Measurements from ENCODE around the gene NIN.

NIN gene

GRCh38 chr14:50763382-50764007, 67.5 kb downstream of the NIN start:
- Histone ChIP-seq H3K9me3 (ENCODE audit: control insufficient read depth, insufficient read depth, low read length) (no peaks in the 10 kb centered on the region), H3K36me3 (ENCODE audit: control insufficient read depth, insufficient read depth, low read length) (peaks cover 3% of the 10 kb centered on the region), H3K4me3 (ENCODE audit: low read depth, low read length) (no peak overlapping the region), H3K27me3 (ENCODE audit: control insufficient read depth, insufficient read depth, low read length) (no peaks in the 10 kb centered on the region), H3K4me1 (ENCODE audit: control insufficient read depth, insufficient read depth, low read length) (no peaks in the 10 kb centered on the region), H3K9ac (ENCODE audit: low read depth, low read length) (no peak overlapping the region)

DNA sequence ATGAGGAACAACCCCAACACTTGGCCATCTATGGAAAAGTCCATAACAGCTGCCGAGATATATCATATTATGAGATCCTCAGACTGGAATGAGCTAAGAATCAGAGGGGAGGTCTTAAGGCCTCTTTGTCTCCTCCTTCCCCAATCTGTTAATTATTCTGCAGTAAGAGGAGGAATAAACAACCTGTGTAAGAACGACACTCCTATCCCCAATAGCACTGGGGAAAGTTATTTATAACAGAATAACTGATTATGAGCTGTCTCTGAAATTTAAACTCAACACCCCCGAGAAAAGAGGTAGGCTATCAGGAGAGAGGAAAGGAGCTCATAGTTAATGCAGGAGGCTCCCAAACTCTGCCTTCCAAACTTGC, 68.0 kb downstream of the NIN start:
- H3K27me3 ChIP-seq (ENCODE audit: control insufficient read depth, insufficient read depth, low read length) = no peaks in the 10 kb centered on the region
- H3K4me3 ChIP-seq (ENCODE audit: low read depth, low read length) = no peak overlapping the region
- H3K36me3 ChIP-seq (ENCODE audit: control insufficient read depth, insufficient read depth, low read length) = peaks cover 3% of the 10 kb centered on the region
- no peaks in the 10 kb centered on the region for H3K9me3 ChIP-seq (ENCODE audit: control insufficient read depth, insufficient read depth, low read length)
- no peak overlapping the region for H3K9ac ChIP-seq (ENCODE audit: low read depth, low read length)
- H3K4me1 ChIP-seq (ENCODE audit: control insufficient read depth, insufficient read depth, low read length) = no peaks in the 10 kb centered on the region

DNA sequence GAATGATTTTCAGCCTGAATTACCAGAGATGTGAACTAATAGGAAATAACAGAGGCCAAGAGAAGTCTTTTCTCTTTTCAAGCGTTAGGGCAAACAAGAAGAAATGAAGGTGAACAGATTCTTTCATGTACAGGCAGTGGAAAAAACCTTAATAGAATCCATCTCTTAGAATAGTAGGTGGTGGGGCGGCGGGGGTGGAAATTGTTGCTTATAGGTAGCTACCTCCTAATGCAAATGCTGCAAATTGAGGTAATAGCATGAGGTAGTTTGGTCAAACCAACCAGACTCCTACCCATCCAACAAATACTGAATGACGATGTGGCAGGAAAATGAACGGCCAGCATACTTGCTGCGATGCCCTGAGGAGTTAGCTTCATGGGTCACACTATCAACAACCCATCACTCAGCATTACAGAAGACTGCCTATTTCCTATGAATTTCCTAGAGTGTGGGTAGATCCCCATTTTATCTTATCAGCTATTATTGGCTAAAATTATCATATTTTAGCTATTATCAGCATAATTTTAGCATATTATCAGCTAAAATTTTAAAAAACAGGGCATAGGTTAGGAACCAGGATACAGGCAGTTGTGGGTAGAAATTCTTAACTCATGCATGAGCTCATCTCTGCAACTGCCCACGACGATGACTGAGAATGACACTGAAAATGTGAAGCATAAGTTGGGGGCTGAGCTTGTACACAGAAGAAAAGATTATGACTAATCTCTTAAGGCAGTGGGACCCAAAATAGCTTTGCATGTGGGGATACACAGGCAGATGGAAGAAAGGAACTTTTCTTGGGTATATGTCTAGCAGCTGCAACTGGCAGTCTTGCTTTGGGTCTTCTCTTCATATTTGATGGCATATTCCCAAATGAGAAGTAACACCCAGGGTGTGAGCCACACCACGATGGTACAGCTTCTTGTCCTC, 68.7 kb downstream of the NIN start:
- no peaks in the 10 kb centered on the region for H3K27me3 ChIP-seq (ENCODE audit: control insufficient read depth, insufficient read depth, low read length)
- H3K4me1 ChIP-seq (ENCODE audit: control insufficient read depth, insufficient read depth, low read length) = no peaks in the 10 kb centered on the region
- H3K9ac ChIP-seq (ENCODE audit: low read depth, low read length) = no peak overlapping the region
- peaks cover 3% of the 10 kb centered on the region for H3K36me3 ChIP-seq (ENCODE audit: control insufficient read depth, insufficient read depth, low read length)
- H3K4me3 ChIP-seq (ENCODE audit: low read depth, low read length) = no peak overlapping the region
- H3K9me3 ChIP-seq (ENCODE audit: control insufficient read depth, insufficient read depth, low read length) = no peaks in the 10 kb centered on the region

DNA sequence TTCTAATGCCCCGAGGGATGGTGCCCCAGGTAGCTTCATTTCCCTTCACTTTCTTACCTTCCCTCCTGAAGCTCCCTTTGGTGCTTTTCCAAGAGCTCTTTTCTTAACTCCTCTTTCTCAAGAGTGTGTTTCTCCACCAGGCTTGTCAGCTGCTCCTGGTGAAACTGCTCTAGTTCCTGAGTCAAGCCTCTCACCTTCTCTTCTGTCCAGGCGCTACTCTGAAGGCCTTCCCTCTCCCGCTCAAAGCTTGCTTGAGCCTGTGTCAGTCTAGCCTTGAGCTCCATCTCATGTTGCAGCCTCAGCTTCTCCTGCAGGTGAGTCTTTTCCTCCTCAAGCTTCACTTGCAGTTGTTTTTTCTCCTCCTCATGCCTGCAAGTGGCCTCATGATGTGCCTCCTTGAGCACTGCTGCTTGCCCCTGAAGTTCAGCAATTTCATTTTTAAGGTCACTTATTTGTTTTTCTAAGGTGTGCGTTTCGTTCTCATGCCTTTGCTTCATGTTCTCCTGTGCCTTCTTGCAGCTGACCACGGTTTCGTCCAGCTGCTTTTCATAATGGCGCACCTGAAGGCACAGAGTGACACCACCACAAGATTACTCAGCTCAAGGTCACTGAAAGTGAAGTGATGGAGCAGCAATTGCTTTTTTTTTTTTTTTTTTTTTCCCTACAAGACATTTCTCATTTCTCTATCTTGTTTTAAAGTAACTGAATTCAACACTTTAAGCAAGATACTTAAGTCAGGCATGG, 71.0 kb downstream of the NIN start:
- H3K4me1 ChIP-seq (ENCODE audit: control insufficient read depth, insufficient read depth, low read length) = no peaks in the 10 kb centered on the region
- H3K9ac ChIP-seq (ENCODE audit: low read depth, low read length) = no peak overlapping the region
- H3K27me3 ChIP-seq (ENCODE audit: control insufficient read depth, insufficient read depth, low read length) = no peaks in the 10 kb centered on the region
- no peak overlapping the region for H3K4me3 ChIP-seq (ENCODE audit: low read depth, low read length)
- H3K9me3 ChIP-seq (ENCODE audit: control insufficient read depth, insufficient read depth, low read length) = no peaks in the 10 kb centered on the region
- no peaks in the 10 kb centered on the region for H3K36me3 ChIP-seq (ENCODE audit: control insufficient read depth, insufficient read depth, low read length)

- Histone ChIP-seq H3K27me3 (ENCODE audit: control insufficient read depth, insufficient read depth, low read length) (no peaks in the 10 kb centered on the region), H3K4me1 (ENCODE audit: control insufficient read depth, insufficient read depth, low read length) (no peaks in the 10 kb centered on the region), H3K4me3 (ENCODE audit: low read depth, low read length) (no peak overlapping the region), H3K9ac (ENCODE audit: low read depth, low read length) (no peak overlapping the region), H3K9me3 (ENCODE audit: control insufficient read depth, insufficient read depth, low read length) (no peaks in the 10 kb centered on the region), H3K36me3 (ENCODE audit: control insufficient read depth, insufficient read depth, low read length) (no peaks in the 10 kb centered on the region)
These were observed 72.0 kb downstream of the NIN start for GRCh38 chr14:50758945-50759344.

DNA sequence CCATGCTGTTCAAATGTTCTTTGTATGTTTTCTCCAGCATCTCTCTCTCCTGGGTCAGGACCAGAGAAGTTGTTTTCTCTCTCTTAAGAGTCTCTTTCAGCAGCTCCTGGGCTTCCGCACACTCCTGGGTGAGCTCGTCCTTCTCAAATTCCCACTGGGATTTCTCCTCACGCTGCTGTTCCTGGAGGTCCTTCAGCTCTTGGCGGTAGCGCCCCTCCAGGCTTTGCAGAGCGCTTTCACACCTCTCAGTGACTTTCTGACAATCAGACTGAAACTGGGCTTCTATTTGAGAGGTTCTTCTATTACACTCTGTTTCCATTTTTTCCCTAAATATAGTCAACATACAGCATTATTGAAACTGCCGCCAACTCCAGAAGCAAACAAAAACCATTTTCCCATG, 72.7 kb downstream of the NIN start:
- Histone ChIP-seq H3K4me3 (ENCODE audit: low read depth, low read length) (no peak overlapping the region), H3K9ac (ENCODE audit: low read depth, low read length) (no peak overlapping the region), H3K27me3 (ENCODE audit: control insufficient read depth, insufficient read depth, low read length) (no peaks in the 10 kb centered on the region), H3K9me3 (ENCODE audit: control insufficient read depth, insufficient read depth, low read length) (no peaks in the 10 kb centered on the region), H3K36me3 (ENCODE audit: control insufficient read depth, insufficient read depth, low read length) (no peaks in the 10 kb centered on the region), H3K4me1 (ENCODE audit: control insufficient read depth, insufficient read depth, low read length) (no peaks in the 10 kb centered on the region)

DNA sequence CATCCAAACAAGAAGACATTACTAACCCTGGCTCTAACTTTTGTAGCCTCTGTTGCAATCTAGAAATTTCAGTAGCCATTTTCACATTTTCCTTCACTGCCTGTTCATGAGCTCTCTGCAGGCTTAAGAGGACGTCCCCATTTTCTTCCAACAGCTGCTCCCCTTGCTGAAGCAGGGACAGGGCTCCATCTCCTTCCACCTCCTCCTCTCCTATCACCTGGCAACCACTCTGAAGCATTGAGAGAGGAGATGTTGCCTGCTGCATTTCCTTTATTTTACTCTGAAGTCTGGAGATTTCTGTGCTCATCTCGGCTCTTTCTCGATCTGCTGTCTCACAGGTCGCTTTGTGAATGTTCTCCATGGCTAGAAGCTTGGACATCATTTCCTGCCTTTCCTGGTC, 73.3 kb downstream of the NIN start:
- Histone ChIP-seq H3K9me3 (ENCODE audit: control insufficient read depth, insufficient read depth, low read length) (no peaks in the 10 kb centered on the region), H3K9ac (ENCODE audit: low read depth, low read length) (no peak overlapping the region), H3K36me3 (ENCODE audit: control insufficient read depth, insufficient read depth, low read length) (no peaks in the 10 kb centered on the region), H3K27me3 (ENCODE audit: control insufficient read depth, insufficient read depth, low read length) (no peaks in the 10 kb centered on the region), H3K4me1 (ENCODE audit: control insufficient read depth, insufficient read depth, low read length) (no peaks in the 10 kb centered on the region), H3K4me3 (ENCODE audit: low read depth, low read length) (no peak overlapping the region)

DNA sequence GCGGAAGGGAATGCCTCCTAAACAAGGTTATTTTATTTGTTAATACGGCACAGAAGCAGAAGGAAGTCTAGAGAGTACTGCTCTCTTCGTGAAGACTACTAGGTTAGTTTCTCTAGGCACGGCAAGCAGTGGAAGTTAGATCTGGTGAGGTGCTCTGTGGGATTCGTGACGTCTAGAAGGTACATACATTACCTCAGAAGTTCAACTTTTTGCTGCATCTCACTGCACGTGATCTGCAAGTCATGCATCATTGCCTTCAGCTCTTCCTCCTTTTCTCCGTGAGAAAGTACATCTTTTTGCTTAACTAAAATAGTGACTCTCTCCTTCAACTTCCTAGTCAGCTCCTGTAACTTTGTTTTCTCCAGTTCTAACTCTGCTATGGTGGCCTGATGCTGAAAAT, 74.7 kb downstream of the NIN start:
- H3K4me3 ChIP-seq (ENCODE audit: low read depth, low read length) = no peak overlapping the region
- H3K9ac ChIP-seq (ENCODE audit: low read depth, low read length) = no peak overlapping the region
- H3K27me3 ChIP-seq (ENCODE audit: control insufficient read depth, insufficient read depth, low read length) = no peaks in the 10 kb centered on the region
- H3K4me1 ChIP-seq (ENCODE audit: control insufficient read depth, insufficient read depth, low read length) = no peaks in the 10 kb centered on the region
- no peaks in the 10 kb centered on the region for H3K9me3 ChIP-seq (ENCODE audit: control insufficient read depth, insufficient read depth, low read length)
- no peaks in the 10 kb centered on the region for H3K36me3 ChIP-seq (ENCODE audit: control insufficient read depth, insufficient read depth, low read length)

- Histone ChIP-seq H3K4me3 (ENCODE audit: low read depth, low read length) (no peak overlapping the region), H3K27me3 (ENCODE audit: control insufficient read depth, insufficient read depth, low read length) (no peaks in the 10 kb centered on the region), H3K36me3 (ENCODE audit: control insufficient read depth, insufficient read depth, low read length) (no peaks in the 10 kb centered on the region), H3K9me3 (ENCODE audit: control insufficient read depth, insufficient read depth, low read length) (no peaks in the 10 kb centered on the region), H3K4me1 (ENCODE audit: control insufficient read depth, insufficient read depth, low read length) (no peaks in the 10 kb centered on the region), H3K9ac (ENCODE audit: low read depth, low read length) (no peak overlapping the region)
These were observed 80.6 kb downstream of the NIN start for GRCh38 chr14:50750323-50750722.

GRCh38 chr14:50745401-50746058, 85.4 kb downstream of the NIN start:
- no peaks in the 10 kb centered on the region for H3K4me1 ChIP-seq (ENCODE audit: control insufficient read depth, insufficient read depth, low read length)
- no peak overlapping the region for H3K9ac ChIP-seq (ENCODE audit: low read depth, low read length)
- no peaks in the 10 kb centered on the region for H3K36me3 ChIP-seq (ENCODE audit: control insufficient read depth, insufficient read depth, low read length)
- no peak overlapping the region for H3K4me3 ChIP-seq (ENCODE audit: low read depth, low read length)
- no peaks in the 10 kb centered on the region for H3K27me3 ChIP-seq (ENCODE audit: control insufficient read depth, insufficient read depth, low read length)
- H3K9me3 ChIP-seq (ENCODE audit: control insufficient read depth, insufficient read depth, low read length) = no peaks in the 10 kb centered on the region

GRCh38 chr14:50744231-50744630, 86.7 kb downstream of the NIN start:
- no peaks in the 10 kb centered on the region for H3K27me3 ChIP-seq (ENCODE audit: control insufficient read depth, insufficient read depth, low read length)
- H3K9ac ChIP-seq (ENCODE audit: low read depth, low read length) = no peak overlapping the region
- no peaks in the 10 kb centered on the region for H3K36me3 ChIP-seq (ENCODE audit: control insufficient read depth, insufficient read depth, low read length)
- no peak overlapping the region for H3K4me3 ChIP-seq (ENCODE audit: low read depth, low read length)
- H3K4me1 ChIP-seq (ENCODE audit: control insufficient read depth, insufficient read depth, low read length) = no peaks in the 10 kb centered on the region
- no peaks in the 10 kb centered on the region for H3K9me3 ChIP-seq (ENCODE audit: control insufficient read depth, insufficient read depth, low read length)

All from iPS-15b (cell line).